ENCODE results near the gene GHDC.
"Not testable (repeated sequence)": the region's sequence is repeated elsewhere in the genome, so short reads cannot be mapped to it uniquely, and the experiment has no call there.

GHDC gene

GRCh38 chr17:42153919-42154742 lies 40.2 kb downstream of the GHDC start:
- TF ChIP-seq, protein P1, sequence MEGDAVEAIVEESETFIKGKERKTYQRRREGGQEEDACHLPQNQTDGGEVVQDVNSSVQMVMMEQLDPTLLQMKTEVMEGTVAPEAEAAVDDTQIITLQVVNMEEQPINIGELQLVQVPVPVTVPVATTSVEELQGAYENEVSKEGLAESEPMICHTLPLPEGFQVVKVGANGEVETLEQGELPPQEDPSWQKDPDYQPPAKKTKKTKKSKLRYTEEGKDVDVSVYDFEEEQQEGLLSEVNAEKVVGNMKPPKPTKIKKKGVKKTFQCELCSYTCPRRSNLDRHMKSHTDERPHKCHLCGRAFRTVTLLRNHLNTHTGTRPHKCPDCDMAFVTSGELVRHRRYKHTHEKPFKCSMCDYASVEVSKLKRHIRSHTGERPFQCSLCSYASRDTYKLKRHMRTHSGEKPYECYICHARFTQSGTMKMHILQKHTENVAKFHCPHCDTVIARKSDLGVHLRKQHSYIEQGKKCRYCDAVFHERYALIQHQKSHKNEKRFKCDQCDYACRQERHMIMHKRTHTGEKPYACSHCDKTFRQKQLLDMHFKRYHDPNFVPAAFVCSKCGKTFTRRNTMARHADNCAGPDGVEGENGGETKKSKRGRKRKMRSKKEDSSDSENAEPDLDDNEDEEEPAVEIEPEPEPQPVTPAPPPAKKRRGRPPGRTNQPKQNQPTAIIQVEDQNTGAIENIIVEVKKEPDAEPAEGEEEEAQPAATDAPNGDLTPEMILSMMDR (IDR thresholded peaks at IDR 0.05; ENCODE audit: insufficient read depth, low read depth, low read length, missing control alignments) = no peak
- DNase-seq (ENCODE audit: low read depth) = peak; percentile 27
- H3K4me3 ChIP-seq (ENCODE audit: low read depth, low read length) = peak overlapping the region; percentile 89

DNA sequence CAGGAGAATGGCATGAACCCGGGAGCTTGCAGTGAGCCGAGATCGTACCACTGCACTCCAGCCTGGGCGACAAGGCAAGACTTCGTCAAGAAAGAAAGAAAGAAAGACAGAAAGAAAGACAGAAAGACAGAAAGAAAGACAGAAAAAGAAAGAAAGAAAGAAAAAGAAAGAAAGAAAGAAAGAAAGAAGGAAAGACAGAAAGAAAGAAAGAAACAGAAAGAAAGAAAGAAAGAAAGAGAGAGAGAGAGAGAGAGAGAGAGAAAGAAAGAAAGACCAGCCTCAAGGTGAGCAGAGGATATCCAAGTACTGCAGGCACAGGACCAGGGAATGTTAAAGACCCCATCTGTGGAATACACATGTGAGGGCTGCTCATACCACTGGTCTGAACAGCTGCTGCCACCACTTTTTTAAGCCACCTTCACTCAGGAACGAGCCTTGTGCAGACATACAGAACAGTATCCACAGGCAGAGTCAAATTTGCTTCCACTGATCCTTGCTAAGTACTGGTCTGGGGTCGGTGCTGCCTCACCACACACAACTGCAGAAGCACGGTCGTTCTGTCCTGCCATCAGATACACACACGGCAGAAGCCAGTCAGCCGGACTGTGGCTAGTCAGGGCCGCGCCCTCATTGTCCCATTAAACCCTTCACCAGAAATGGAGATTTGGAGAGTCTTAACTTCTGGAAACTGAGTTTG lies 47.2 kb downstream of the GHDC start:
- H3K4me3 ChIP-seq (ENCODE audit: low read depth, low read length) = no peak overlapping the region
- TF ChIP-seq, protein P1 (IDR thresholded peaks at IDR 0.05; ENCODE audit: insufficient read depth, low read depth, low read length, missing control alignments) = no peak
- no peak for DNase-seq (ENCODE audit: low read depth)

- H3K4me3 ChIP-seq (ENCODE audit: low read depth, low read length); DNase-seq (ENCODE audit: low read depth): not testable (repeated sequence)
These were observed 51.2 kb downstream of the GHDC start for GRCh38 chr17:42143138-42143537.

DNA sequence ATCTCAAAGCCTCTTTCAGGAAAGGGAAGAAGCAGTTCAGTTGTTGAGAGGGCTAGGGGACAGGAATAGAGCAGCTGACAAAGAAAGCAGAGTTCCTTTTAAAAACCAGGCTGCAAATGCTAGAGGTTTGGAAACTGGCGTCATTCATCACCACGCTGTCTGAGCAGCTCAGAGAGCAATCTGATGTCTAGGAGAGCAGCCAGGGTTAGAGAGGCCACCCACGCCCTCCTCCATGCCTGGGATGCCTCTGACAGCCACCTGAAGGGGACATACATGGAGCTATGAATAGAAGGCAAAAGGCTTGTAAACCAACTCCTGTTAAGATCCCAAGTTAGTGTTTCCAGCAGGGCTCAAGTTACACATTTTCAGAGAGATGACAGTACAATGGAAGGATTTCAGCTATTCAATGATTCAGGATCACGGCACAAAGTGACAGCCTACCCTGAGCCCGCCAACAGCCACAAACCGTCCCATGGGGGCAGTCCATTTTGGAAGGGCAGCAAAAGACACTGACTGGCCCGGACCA lies 51.9 kb downstream of the GHDC start:
- TF ChIP-seq, protein P1 (IDR thresholded peaks at IDR 0.05; ENCODE audit: insufficient read depth, low read depth, low read length, missing control alignments) = no peak
- H3K4me3 ChIP-seq (ENCODE audit: low read depth, low read length) = no peak overlapping the region
- DNase-seq (ENCODE audit: low read depth) = no peak

GRCh38 chr17:42141382-42141781 lies 52.9 kb downstream of the GHDC start:
- TF ChIP-seq, protein P1 (IDR thresholded peaks at IDR 0.05; ENCODE audit: insufficient read depth, low read depth, low read length, missing control alignments) = no peak
- no peak for DNase-seq (ENCODE audit: low read depth)
- no peak overlapping the region for H3K4me3 ChIP-seq (ENCODE audit: low read depth, low read length)

DNA sequence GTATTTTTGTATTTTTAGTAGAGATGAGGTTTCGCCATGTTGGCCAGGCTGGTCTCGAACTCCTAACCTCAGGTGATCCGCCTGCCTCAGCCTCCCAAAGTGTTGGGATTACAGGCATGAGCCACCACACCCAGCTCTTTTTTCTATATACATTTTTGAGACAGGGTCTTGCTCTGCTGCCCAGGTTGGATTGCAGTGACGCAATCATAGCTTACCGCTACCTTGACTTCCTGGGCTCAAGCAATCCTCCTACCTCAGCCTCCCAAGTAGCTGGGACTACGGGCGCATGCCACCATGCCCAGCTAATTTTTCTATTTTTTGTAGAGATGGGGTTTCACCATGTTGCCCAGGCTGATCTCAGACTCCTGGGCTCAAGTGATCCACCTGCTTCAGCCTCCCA lies 53.6 kb downstream of the GHDC start:
- DNase-seq (ENCODE audit: low read depth) = not testable (repeated sequence)

More for the DNA sequence above, 53.6 kb downstream of the GHDC start:
- H3K4me3 ChIP-seq (ENCODE audit: low read depth, low read length) = not testable (repeated sequence)
